NCI-H524 (cell line): ENCODE measurements around the gene HARS1.
A peak's percentile ranks its signal among the peaks of the same experiment; 100 is the strongest.
"Not testable (repeated sequence)": the region's sequence is repeated elsewhere in the genome, so short reads cannot be mapped to it uniquely, and the experiment has no call there.

Source experiments
- DNase-seq, 2 experiments: peaks; one replicate each; lab custom pipeline; 2025; lab: John Stamatoyannopoulos, UW

HARS1 gene

DNA sequence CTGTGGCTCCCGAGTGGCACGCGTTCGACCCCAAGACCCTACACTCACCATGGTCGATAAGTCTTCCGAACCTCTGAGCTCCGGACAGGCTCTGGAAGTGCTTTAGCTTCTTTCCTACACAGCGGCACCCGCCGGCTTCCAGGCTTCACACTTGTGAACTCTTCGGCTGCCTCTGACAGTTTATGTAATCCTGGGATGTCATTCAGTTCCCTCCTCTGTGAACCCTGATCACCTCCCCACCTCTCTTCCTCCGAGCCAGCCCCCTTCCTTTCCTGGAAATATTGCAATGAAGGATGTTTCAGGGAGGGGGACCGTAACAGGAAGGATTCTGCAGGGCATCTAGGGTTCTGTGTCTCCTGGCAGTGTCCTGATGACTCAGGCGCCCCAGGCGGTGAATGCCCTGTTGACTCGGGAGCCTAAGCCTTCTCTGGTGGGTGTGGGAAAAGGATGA lies 58.1 kb downstream of the HARS1 start, which contains the start of gene CD14:
TSS of gene CD14 (minus strand) at position 155 of the 451 bp plus-strand sequence. CDS start at position 51, 104 bp downstream.
- peak; percentile 50 to 55 for DNase-seq

DNA sequence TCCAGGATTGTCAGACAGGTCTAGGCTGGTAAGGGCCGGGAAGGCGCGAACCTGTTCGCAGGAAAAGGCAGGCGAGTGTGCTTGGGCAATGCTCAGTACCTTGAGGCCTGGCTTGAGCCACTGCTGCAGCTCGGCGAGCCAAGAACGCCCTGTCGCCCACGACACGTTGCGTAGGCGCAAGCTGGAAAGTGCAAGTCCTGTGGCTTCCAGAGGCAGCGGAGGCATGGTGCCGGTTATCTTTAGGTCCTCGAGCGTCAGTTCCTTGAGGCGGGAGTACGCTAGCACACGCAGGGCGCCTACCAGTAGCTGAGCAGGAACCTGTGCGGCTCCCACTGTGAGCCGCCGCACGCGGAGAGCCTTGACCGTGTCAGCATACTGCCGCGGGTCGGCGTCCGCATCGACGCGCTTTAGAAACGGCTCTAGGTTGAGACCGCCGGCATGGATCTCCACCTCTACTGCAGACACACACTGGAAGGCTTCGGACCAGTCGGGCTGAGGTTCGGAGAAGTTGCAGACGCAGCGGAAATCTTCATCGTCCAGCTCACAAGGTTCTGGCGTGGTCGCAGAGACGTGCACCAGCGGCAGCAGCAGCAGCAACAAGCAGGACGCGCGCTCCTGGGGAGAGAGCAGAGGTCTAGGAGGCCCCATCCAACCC lies 58.7 kb downstream of the HARS1 start:
- DNase-seq, result peak; percentile 29 to 60

DNA sequence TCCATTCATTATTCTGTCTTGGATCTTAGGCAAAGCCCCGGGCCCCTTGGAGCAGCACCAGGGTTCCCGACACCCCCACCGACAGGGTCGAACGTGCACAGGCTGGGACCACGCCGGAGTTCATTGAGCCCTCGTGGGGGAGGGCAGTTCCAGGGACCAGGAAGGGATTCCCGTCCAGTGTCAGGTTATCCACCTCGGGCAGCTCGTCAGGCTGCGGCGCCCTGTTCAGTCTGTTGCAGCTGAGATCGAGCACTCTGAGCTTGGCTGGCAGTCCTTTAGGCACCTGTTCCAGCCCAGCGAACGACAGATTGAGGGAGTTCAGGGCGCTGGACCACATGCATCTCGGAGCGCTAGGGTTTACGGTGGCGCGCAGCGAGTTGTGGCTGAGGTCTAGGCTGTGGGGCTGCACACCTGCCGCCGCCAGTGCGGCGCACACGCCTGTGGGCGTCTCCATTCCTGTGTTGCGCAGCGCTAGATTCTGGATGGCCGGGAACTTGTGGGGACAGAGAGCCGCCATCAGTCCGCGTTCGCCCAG lies 59.3 kb downstream of the HARS1 start:
- DNase-seq, result peak; percentile 31 to 65

DNA sequence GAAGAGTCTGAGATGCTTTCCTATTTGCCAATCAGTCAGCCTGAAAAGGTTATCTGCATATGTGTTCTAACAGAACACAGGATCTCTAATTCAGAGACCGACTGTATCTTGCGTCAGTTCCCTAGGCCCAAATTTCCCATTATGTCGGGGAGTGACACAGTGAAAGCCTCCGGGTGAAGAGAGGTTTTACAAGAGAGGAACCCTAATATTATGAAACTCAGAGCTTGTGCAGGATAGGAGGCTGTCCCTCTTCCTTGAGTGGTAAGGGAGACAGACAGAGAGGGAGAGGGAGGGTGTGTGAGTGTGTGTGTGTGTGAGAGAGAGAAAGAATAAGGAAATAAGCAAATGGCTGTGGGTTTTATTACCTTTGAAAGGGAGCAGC lies 60.1 kb downstream of the HARS1 start:
- no peak for DNase-seq

DNA sequence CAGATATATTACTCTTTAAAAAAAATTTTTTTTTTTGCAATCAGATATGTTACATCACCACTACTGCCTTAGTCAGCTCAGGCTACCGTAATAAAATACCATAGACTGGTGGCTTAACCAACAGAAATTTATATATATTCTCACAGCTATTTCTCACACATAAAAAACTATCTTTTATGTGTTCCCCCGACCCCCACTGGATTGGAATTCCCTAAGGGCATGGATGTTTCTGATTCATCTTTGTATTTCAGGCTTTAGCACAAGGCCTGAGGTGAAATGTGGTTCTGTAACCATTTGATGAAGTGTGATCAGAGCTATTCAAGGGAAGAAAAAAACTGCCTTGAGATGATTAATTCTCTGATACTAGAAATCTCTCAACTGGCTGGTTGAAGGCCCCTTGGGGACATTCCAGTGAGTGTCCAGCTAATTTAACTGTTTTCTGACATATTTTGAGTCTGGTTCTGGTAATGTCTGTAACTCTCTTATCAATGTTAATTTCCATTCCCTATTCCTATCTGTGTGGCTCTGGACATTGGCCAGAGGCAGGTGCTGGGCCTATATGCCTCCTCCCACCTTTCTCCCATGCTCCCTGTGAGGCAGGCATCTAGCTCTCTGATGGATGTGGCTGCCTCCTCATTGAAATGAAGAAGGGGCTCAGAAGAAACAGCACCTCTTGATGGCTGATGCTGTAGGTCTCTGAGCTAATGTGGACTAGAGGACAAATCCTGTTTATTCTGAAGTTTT lies 60.7 kb downstream of the HARS1 start:
- no peak for DNase-seq

DNA sequence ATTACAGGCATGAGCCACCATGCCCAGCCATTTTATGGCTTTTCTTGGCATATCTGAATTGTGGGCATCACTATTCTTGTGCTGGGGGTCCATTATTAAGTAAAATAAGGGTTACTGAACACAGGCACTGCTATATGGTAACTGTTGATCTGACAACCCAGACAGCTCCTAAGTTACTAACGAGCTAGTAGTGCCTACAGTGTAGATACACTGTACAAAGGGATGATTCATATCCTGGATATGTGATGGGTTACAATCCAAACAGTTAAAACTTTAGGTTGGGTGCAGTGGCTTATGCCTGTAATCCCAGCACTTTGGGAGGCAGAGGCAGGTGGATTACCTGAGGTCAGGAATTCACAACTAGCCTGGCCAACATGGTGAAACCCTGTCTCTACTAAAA lies 62.5 kb downstream of the HARS1 start:
- no peak for DNase-seq

DNA sequence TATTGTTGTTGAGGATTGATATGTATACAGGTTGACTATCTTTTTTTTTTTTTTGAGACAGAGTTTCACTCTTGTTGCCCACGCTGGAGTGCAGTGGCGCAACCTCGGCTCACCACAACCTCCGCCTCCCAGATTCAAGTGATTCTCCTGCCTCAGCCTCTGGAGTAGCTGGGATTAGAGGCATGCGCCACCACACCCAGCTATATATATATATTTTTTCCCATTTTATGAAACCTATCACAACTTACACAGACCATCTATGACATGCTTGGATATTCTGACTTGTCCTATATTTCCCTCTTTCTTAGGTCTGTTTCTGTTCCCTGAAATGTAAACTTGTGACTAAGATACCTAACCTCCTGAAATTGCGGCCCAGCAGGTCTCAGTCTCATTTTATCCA lies 63.2 kb downstream of the HARS1 start:
- no peak for DNase-seq

DNA sequence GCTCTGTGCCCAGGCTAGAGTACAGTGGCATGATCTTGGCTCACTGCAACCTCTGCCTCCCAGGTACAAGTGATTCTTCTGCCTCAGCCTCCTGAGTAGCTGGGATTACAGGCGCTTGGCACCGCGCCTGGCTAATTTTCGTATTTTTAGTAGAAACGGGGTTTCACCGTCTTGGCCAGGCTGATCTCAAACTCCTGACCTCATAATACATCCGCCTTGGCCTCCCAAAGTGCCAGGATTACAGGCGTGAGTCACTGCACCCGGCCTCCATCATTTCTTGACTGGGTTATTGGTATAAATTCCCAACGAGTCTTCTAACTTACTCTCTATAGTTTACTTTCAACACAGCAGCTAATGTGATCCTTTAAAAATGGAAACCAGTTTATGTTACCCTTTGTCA lies 66.3 kb downstream of the HARS1 start:
- not testable (repeated sequence) for DNase-seq
